ENCODE results near the gene LIN28B.

The LIN28B gene

GRCh38 chr6:105116150-105116549, 159.2 kb downstream of the LIN28B start:
- DNase-seq: no peak

GRCh38 chr6:105120570-105120969, 163.7 kb downstream of the LIN28B start:
- DNase-seq: no peak

- no peak for DNase-seq
Observed at GRCh38 chr6:105121981-105122380, 165.1 kb downstream of the LIN28B start.

- no peak for DNase-seq
Observed at GRCh38 chr6:105122717-105123116, 165.8 kb downstream of the LIN28B start.
